GM12892 (cell line): ENCODE results near the gene FRY.

Source experiments
- POLR2A ChIP-seq: IDR thresholded peaks from 2 replicates; pipeline ENCODE4 v1.6.1; 2011; ENCODE audit warnings: low read depth, low read length, control low read depth
- POLR2AphosphoS5 ChIP-seq: IDR thresholded peaks from 2 replicates; pipeline ENCODE4 v1.6.1; 2011; ENCODE audit warnings: low read depth, low read length, control low read depth

- TF ChIP-seq POLR2A: no peak
- no peak for TF ChIP-seq POLR2AphosphoS5
Measured at GRCh38 chr13:32135056-32135390, 103.4 kb downstream of the FRY start.
